Kidney epithelial cell (primary cell): ENCODE measurements around the gene OGFR. TPM values are rescaled to one million over a fixed set of nuclear protein-coding genes. Genes with fewer than 3 reads are reported as not detected.
A peak's percentile ranks its signal among the peaks of the same experiment; 100 is the strongest.

Experiments
- DNase-seq: peaks from one replicate; pipeline ENCODE4 v3.0.0-alpha.2; 2010; ENCODE audit warnings: low read depth
- H3K27me3 ChIP-seq: 2 replicates; pipeline ENCODE4 v1.6.0; 2011; ENCODE audit warnings: low read length; ENCODE audit not compliant: control insufficient read depth, insufficient read depth
- H3K36me3 ChIP-seq: 2 replicates; pipeline ENCODE4 v1.5.1; 2011; ENCODE audit warnings: low read length; ENCODE audit not compliant: control insufficient read depth, insufficient read depth
- H3K4me3 ChIP-seq: 2 replicates; pipeline ENCODE4 v1.5.1; 2011; ENCODE audit warnings: low read depth, mild to moderate bottlenecking, control low read depth, low read length
- total RNA-seq: library from RNA; depleted of rRNA; stranded (reverse); fragments of >200 nt; gene quantifications from 2 replicates; pipeline ENCODE4 v1.2.3, GENCODE V29; 2015
- TF ChIP-seq, protein P1 (sequence below): IDR thresholded peaks from 2 replicates; pipeline ENCODE4 v1.5.1; 2011; ENCODE audit warnings: mild to moderate bottlenecking, moderate library complexity, low read length, control low read depth, inconsistent platforms; ENCODE audit not compliant: insufficient read depth, poor library complexity, severe bottlenecking

OGFR gene, protein sequence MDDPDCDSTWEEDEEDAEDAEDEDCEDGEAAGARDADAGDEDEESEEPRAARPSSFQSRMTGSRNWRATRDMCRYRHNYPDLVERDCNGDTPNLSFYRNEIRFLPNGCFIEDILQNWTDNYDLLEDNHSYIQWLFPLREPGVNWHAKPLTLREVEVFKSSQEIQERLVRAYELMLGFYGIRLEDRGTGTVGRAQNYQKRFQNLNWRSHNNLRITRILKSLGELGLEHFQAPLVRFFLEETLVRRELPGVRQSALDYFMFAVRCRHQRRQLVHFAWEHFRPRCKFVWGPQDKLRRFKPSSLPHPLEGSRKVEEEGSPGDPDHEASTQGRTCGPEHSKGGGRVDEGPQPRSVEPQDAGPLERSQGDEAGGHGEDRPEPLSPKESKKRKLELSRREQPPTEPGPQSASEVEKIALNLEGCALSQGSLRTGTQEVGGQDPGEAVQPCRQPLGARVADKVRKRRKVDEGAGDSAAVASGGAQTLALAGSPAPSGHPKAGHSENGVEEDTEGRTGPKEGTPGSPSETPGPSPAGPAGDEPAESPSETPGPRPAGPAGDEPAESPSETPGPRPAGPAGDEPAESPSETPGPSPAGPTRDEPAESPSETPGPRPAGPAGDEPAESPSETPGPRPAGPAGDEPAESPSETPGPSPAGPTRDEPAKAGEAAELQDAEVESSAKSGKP
- 54.4 and 61.3 TPM in 2 replicates for total RNA-seq

DNA sequence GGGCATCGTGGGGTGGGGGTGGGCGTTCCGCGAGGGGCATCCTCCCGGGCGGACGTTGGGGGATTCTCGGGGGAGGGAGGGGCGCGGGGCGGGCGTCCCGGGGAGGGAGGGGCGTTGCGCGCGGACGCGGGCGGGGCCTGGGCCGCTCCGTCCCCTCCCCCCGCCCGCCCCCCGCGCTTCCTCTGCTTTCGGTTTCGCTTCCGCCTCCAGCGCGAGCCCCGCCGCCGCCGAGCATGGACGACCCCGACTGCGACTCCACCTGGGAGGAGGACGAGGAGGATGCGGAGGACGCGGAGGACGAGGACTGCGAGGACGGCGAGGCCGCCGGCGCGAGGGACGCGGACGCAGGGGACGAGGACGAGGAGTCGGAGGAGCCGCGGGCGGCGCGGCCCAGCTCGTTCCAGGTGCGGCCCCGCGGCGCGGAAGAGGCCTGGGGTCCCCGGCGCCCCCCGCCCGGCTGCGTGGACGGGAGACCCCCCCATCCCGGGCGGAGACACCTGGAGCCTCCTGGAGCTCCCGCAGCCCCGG, at the start of gene OGFR:
TSS of gene OGFR (plus strand) at position 209 of the 528 bp plus-strand sequence. CDS start at position 234, 25 bp downstream.
- no peaks in the 10 kb centered on the region for H3K27me3 ChIP-seq

DNA sequence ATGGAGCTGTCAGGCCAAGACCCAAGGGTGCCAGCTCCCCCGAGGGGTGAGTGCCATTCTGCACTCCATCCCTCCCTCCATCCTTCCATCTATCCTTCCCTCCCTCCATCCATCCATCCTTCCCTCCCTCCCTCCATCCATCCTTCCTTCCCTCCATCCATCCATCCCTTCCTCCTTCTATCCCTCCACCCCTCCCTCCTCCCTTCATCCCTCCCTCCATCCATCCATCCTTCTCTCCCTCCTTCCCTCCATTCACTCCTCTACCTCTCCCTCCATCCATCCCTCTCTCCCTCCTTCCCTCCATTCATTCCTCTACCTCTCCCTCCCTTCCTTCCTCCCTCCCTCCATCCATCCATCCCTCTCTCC, 49.7 kb upstream of the OGFR start:
- TF ChIP-seq, protein P1, sequence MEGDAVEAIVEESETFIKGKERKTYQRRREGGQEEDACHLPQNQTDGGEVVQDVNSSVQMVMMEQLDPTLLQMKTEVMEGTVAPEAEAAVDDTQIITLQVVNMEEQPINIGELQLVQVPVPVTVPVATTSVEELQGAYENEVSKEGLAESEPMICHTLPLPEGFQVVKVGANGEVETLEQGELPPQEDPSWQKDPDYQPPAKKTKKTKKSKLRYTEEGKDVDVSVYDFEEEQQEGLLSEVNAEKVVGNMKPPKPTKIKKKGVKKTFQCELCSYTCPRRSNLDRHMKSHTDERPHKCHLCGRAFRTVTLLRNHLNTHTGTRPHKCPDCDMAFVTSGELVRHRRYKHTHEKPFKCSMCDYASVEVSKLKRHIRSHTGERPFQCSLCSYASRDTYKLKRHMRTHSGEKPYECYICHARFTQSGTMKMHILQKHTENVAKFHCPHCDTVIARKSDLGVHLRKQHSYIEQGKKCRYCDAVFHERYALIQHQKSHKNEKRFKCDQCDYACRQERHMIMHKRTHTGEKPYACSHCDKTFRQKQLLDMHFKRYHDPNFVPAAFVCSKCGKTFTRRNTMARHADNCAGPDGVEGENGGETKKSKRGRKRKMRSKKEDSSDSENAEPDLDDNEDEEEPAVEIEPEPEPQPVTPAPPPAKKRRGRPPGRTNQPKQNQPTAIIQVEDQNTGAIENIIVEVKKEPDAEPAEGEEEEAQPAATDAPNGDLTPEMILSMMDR: no peak
- no peak overlapping the region for H3K4me3 ChIP-seq
- no peak for DNase-seq
- H3K36me3 ChIP-seq: no peaks in the 10 kb centered on the region
- H3K27me3 ChIP-seq: peaks cover 38% of the 10 kb centered on the region

More for the DNA sequence above, at the start of gene OGFR:
- Histone ChIP-seq H3K4me3 (peak within 1 kb of the TSS; percentile 64), H3K36me3 (peaks cover under 1% of the 10 kb centered on the region)
- no peak for DNase-seq
- TF ChIP-seq, protein P1: no peak

DNA sequence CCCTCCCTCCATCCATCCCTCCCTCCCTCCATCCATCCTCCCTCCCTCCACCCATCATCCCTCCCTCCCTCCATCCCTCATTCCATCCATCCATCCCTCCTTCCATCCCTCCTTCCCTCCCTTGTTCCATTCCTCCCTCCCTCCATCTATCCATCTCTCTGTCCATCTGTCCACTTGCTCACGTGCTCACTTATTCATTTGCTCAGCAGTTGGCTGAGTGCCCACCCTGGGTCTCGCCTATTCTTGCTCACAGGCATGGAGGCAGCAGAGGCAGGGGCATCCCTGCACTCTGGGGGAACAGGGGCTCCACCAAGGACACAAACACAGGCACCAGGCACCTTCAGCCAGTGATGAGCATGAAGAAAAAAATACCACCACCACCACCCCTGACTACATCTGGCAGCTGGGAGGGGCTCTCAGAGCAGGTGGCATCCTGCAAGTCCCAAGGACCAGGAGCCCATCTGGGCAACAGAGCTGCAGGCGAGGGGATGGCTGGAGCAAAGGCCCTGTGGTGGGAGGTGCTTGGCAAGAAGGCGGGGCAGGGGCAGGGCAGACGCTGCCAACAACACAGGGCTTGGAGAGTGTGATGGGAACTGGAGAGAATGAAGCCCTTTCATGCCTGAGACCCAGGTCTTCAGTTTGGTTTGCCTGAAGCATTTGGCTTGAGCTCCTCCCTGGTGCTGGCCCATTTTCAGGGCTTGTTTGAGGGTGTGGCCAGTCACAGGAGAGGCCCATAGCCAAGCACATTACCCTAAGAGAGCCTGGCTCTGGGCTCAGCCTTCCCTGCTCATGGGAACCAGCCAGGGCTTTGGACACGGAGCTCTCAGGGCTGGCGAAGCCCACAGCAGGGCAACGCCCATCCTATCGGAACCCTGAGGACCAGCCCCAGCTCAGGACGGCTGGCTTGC, 48.6 kb upstream of the OGFR start:
- no peaks in the 10 kb centered on the region for H3K36me3 ChIP-seq
- peaks cover 39% of the 10 kb centered on the region for H3K27me3 ChIP-seq
- TF ChIP-seq, protein P1: no peak
- H3K4me3 ChIP-seq: no peak overlapping the region
- no peak for DNase-seq

DNA sequence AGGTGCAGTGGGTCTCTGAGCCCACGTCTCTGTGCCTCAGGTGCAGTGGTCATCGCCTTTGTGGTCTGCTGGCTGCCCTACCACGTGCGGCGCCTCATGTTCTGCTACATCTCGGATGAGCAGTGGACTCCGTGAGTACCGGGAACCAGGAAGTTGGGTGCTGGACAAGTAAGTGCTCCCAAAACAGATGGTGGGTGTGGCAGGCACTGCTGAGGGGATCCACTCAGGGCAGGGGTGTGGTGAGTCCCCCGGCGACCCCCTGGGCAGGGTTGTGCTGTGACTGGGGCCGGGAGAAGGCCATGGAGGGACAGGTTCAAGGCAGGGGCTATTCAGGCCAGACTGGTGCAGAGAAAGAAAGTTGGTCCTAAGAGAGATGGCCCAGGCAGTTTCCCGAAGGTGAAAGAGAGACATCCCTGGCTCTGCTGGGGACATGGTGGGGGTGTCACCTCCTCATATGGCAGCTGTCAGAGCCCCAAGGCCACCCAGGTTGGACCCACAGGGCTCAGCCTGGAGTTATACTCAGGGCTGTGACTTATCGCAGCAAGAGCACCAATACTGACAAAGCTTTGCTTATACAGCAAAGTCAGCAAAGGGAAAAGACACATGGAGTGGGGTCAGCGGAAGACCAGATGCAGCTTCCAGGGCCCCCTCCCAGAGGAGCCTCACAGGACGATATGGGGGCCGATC, 46.3 kb upstream of the OGFR start:
- TF ChIP-seq, protein P1: no peak
- peaks cover 23% of the 10 kb centered on the region for H3K27me3 ChIP-seq
- no peak overlapping the region for H3K4me3 ChIP-seq
- DNase-seq: no peak
- no peaks in the 10 kb centered on the region for H3K36me3 ChIP-seq

DNA sequence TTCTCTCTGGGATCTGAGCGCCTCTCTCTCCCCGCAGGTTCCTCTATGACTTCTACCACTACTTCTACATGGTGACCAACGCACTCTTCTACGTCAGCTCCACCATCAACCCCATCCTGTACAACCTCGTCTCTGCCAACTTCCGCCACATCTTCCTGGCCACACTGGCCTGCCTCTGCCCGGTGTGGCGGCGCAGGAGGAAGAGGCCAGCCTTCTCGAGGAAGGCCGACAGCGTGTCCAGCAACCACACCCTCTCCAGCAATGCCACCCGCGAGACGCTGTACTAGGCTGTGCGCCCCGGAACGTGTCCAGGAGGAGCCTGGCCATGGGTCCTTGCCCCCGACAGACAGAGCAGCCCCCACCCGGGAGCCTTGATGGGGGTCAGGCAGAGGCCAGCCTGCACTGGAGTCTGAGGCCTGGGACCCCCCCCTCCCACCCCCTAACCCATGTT, 44.6 kb upstream of the OGFR start:
- TF ChIP-seq, protein P1: no peak
- no peak for DNase-seq
- no peak overlapping the region for H3K4me3 ChIP-seq
- peaks cover 30% of the 10 kb centered on the region for H3K27me3 ChIP-seq
- no peaks in the 10 kb centered on the region for H3K36me3 ChIP-seq
